Measurements from ENCODE around the gene SYNE2. TPM values are rescaled to one million over a fixed set of nuclear protein-coding genes. Genes with fewer than 3 reads are reported as not detected.
"Not testable (repeated sequence)": the region's sequence is repeated elsewhere in the genome, so short reads cannot be mapped to it uniquely, and the experiment has no call there.

The SYNE2 gene
- total and polyA plus RNA-seq, 9 donors: 29.1 to 66.9 (median 50.0) TPM

DNA sequence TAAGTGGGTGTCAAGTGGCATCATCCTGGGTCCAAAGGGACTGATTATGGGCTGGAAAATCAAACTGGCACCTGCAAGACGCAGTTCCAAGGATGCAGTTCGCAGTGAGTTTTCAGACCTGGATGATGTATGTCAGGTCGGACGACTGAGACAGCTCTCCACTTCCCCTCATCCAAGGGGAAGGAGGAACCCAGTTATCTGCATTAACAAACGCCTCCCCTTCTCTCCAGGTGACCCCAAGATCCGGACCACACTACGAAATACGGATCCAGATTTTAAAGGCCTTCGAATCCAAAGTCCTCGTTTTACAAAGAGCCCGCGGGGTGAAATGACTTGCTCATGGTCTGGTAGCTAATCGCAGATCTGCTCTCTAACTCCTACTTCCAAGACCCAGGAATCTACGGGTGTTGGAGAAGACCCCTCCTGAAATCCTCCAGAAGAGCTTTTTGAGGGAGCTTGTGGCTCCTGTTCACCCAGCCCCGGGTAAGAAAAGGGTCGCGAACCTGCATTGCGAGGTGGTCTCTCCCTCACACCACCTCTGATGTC lies 460 bp upstream of the SYNE2 start:
- H3K9me3 ChIP-seq (replicated peaks; ENCODE audit: control insufficient read depth, low read depth, low read length): no peaks in the 10 kb centered on the region
- 3% methylated on average over 12 of the region's 18 CpGs for WGBS (ENCODE audit: insufficient coverage)
- peaks cover 10% of the 10 kb centered on the region for H3K4me1 ChIP-seq (ENCODE audit: control insufficient read depth, insufficient read depth, low read length)
- peak overlapping the region; percentile 45 for H3K4me3 ChIP-seq (ENCODE audit: low read length)
- no peaks in the 10 kb centered on the region for H3K36me3 ChIP-seq (ENCODE audit: control insufficient read depth, insufficient read depth, low read length)
- H3K27me3 ChIP-seq (ENCODE audit: control insufficient read depth, insufficient read depth, low read length): no peaks in the 10 kb centered on the region
- peak overlapping the region; percentile 62 for H3K27ac ChIP-seq (ENCODE audit: low read length)
- no peak for DNase-seq

DNA sequence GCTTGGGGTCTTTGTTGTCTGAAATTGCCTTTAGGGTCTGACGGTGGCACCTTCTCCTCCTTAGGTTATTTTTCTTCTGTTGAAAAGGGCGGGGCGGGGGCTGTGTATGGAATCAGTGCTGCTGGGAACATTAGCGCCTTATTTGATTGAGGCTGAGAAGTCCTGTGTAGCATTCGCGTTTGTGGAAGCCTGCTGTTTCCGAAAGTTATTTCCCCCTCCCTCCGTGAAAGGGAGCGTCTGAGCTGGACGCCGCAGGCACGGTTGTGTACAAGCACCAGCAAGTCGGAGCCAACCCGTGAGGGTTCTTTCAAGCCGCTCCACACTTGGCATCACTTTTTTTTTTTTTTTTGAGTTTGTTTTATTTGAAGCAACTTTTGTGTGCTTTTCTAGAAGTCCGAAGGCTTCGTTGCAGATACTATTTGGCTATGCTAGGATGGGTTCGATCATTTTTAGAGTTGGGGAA lies 1.1 kb downstream of the SYNE2 start:
- peak overlapping the region; percentile 70 for H3K4me3 ChIP-seq (ENCODE audit: low read length)
- DNase-seq: peak; percentile 85
- H3K36me3 ChIP-seq (ENCODE audit: control insufficient read depth, insufficient read depth, low read length): no peaks in the 10 kb centered on the region
- peak overlapping the region; percentile 91 for H3K27ac ChIP-seq (ENCODE audit: low read length)
- peaks cover 10% of the 10 kb centered on the region for H3K4me1 ChIP-seq (ENCODE audit: control insufficient read depth, insufficient read depth, low read length)
- no peaks in the 10 kb centered on the region for H3K9me3 ChIP-seq (replicated peaks; ENCODE audit: control insufficient read depth, low read depth, low read length)
- 0% methylated on average over 3 of the region's 18 CpGs for WGBS (ENCODE audit: insufficient coverage)
- no peaks in the 10 kb centered on the region for H3K27me3 ChIP-seq (ENCODE audit: control insufficient read depth, insufficient read depth, low read length)

DNA sequence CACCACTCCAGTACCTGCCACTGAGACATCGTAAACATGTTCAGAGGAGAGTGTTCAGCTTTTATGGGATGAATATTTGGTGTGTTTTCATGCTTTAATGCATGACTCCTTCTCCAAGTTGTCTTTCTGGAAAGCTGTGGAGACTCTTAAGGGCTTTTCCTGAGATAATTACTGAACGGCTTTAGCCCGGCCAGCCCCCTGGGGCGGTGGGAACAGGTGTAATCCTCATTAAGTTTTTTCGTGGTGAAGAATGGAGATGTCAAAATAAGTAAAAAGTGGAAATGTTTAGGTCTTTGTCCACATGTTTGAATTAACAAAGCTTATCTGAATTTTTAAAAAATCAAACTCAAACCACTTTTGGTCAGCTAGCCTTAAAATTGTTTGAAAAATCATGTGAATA lies 1.5 kb downstream of the SYNE2 start:
- Histone ChIP-seq H3K27ac (ENCODE audit: low read length) (peak overlapping the region; percentile 91), H3K27me3 (ENCODE audit: control insufficient read depth, insufficient read depth, low read length) (no peaks in the 10 kb centered on the region), H3K9me3 (replicated peaks; ENCODE audit: control insufficient read depth, low read depth, low read length) (no peaks in the 10 kb centered on the region), H3K4me3 (ENCODE audit: low read length) (peak overlapping the region; percentile 70), H3K4me1 (ENCODE audit: control insufficient read depth, insufficient read depth, low read length) (peaks cover 10% of the 10 kb centered on the region), H3K36me3 (ENCODE audit: control insufficient read depth, insufficient read depth, low read length) (no peaks in the 10 kb centered on the region)
- DNase-seq: no peak
- WGBS (ENCODE audit: insufficient coverage): no CpG with 5 or more reads among the region's 5 CpGs

DNA sequence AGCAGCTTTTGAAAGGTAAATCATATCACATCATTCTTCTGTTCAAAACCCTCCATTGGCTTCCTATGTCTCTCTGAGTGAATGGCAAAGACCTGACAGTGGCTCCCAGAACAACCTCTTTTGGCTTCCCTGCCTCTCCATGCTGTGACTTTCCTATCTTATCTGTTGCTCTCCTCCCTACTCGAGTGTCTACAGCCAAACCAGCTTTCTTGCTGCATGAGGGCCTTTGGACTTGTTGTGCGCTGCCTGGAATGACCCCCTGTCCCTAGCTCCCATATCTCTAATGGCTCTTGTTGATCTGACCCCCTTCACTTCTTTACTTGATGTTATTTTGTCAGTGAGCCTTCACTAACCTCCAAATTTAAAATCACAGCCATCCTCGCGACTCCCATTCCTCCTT lies 2.5 kb downstream of the SYNE2 start:
- Histone ChIP-seq H3K4me3 (ENCODE audit: low read length) (no peak overlapping the region), H3K9me3 (replicated peaks; ENCODE audit: control insufficient read depth, low read depth, low read length) (no peaks in the 10 kb centered on the region), H3K4me1 (ENCODE audit: control insufficient read depth, insufficient read depth, low read length) (peaks cover 10% of the 10 kb centered on the region), H3K27ac (ENCODE audit: low read length) (no peak overlapping the region), H3K27me3 (ENCODE audit: control insufficient read depth, insufficient read depth, low read length) (no peaks in the 10 kb centered on the region), H3K36me3 (ENCODE audit: control insufficient read depth, insufficient read depth, low read length) (no peaks in the 10 kb centered on the region)
- WGBS (ENCODE audit: insufficient coverage): 85% methylated on average over 2 of the region's 4 CpGs
- no peak for DNase-seq

DNA sequence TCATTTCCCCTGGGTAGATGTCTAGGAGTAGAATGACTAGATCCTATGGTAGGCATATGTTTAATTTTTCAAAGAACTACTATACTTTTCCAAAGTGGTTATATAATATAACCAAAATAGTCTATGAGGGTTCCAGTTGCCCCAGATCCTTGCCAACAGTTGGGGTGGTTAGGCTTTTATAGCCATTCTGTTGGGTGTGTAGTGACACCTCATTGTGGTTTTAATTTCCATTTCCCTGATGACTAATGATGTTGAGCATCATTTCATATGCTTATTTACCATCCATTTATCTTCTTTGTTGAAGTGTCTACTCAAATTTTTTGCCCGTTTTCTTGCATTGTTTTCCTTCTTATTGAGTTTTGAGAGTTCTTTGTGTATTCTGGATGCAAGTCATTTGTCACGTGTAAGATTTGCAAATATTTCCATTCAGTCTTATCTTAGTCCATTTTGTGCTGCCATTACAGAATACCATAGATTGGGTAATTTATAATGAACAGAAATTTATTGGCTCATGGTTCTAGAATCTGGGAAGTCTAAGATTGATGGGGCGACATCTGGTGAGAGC lies 4.7 kb downstream of the SYNE2 start:
- H3K36me3 ChIP-seq (ENCODE audit: control insufficient read depth, insufficient read depth, low read length): no peaks in the 10 kb centered on the region
- peaks cover 5% of the 10 kb centered on the region for H3K4me1 ChIP-seq (ENCODE audit: control insufficient read depth, insufficient read depth, low read length)
- no peaks in the 10 kb centered on the region for H3K9me3 ChIP-seq (replicated peaks; ENCODE audit: control insufficient read depth, low read depth, low read length)
- no peaks in the 10 kb centered on the region for H3K27me3 ChIP-seq (ENCODE audit: control insufficient read depth, insufficient read depth, low read length)
- no peak overlapping the region for H3K27ac ChIP-seq (ENCODE audit: low read length)
- no peak overlapping the region for H3K4me3 ChIP-seq (ENCODE audit: low read length)
- DNase-seq: no peak
- no CpG with 5 or more reads among the region's 3 CpGs for WGBS (ENCODE audit: insufficient coverage)

DNA sequence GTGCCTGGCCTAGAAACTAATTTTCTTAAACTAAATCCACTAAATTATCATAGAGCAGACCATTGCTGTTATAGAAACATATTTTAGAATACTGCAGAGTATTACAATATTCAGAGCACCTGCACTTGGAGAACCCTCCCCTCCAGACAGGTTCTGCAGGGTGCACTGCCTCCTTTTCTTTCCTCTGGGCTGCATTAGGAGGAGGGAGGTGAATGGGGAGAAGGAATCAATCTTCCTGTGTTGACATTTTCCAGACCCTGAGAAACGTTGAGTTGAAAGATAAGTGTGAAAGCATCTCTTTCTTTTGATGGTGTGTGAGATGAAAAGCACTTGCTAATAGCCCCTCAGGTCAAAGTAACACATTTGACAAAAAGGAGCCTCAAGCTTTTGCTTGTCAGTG lies 7.3 kb downstream of the SYNE2 start:
- Histone ChIP-seq H3K4me3 (ENCODE audit: low read length) (no peak overlapping the region), H3K9me3 (replicated peaks; ENCODE audit: control insufficient read depth, low read depth, low read length) (no peaks in the 10 kb centered on the region), H3K27me3 (ENCODE audit: control insufficient read depth, insufficient read depth, low read length) (no peaks in the 10 kb centered on the region), H3K27ac (ENCODE audit: low read length) (no peak overlapping the region), H3K4me1 (ENCODE audit: control insufficient read depth, insufficient read depth, low read length) (peaks cover 2% of the 10 kb centered on the region), H3K36me3 (ENCODE audit: control insufficient read depth, insufficient read depth, low read length) (no peaks in the 10 kb centered on the region)
- DNase-seq: no peak
- 25% methylated on average over 1 of the region's 1 CpG for WGBS (ENCODE audit: insufficient coverage)

DNA sequence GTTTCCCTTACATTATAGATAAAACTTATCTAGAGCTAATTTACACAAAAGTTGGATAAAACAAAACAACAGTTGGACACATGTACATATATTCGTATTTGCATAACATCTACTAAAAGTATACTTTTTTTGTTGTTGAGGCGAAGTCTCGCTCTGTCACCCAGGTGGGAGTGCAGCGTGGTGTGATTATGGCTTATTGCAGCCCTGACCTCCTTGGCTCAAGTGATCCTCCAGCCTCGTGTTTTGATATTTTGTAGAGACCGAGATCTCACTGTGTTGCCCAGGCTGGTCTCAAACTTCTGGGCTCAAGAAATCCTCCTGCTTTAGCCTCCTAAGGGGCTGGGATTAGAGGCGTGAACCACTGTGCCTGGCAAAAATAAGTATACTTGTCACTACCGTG lies 9.4 kb downstream of the SYNE2 start:
- no peaks in the 10 kb centered on the region for H3K36me3 ChIP-seq (ENCODE audit: control insufficient read depth, insufficient read depth, low read length)
- H3K27me3 ChIP-seq (ENCODE audit: control insufficient read depth, insufficient read depth, low read length): no peaks in the 10 kb centered on the region
- H3K9me3 ChIP-seq (replicated peaks; ENCODE audit: control insufficient read depth, low read depth, low read length): no peaks in the 10 kb centered on the region
- WGBS (ENCODE audit: insufficient coverage): no CpG with 5 or more reads among the region's 8 CpGs
- peaks cover 2% of the 10 kb centered on the region for H3K4me1 ChIP-seq (ENCODE audit: control insufficient read depth, insufficient read depth, low read length)
- H3K27ac ChIP-seq (ENCODE audit: low read length): no peak overlapping the region
- DNase-seq: no peak
- H3K4me3 ChIP-seq (ENCODE audit: low read length): no peak overlapping the region

DNA sequence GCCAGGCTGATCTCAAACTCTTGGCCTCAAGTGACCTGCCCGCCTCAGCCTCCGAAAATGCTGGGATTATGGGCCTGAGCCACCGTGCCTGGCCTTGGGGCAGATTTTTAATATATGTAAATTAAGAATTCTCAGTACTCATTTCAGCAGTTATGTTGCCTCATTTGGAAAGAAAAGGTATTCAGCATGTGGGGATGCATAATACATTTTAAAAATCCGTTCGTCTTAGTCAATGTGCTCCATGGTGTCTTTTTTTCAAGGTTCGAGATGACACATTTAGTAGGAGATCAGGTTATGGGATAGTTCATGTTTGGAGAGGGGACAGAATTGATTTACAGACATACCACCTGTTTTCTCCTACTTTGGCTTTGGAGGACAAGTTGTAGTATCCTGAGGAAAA lies 10.2 kb downstream of the SYNE2 start:
- no peak overlapping the region for H3K27ac ChIP-seq (ENCODE audit: low read length)
- peaks cover 2% of the 10 kb centered on the region for H3K4me1 ChIP-seq (ENCODE audit: control insufficient read depth, insufficient read depth, low read length)
- no peaks in the 10 kb centered on the region for H3K9me3 ChIP-seq (replicated peaks; ENCODE audit: control insufficient read depth, low read depth, low read length)
- no peaks in the 10 kb centered on the region for H3K36me3 ChIP-seq (ENCODE audit: control insufficient read depth, insufficient read depth, low read length)
- WGBS (ENCODE audit: insufficient coverage): 100% methylated on average over 1 of the region's 6 CpGs
- no peaks in the 10 kb centered on the region for H3K27me3 ChIP-seq (ENCODE audit: control insufficient read depth, insufficient read depth, low read length)
- no peak overlapping the region for H3K4me3 ChIP-seq (ENCODE audit: low read length)
- no peak for DNase-seq

DNA sequence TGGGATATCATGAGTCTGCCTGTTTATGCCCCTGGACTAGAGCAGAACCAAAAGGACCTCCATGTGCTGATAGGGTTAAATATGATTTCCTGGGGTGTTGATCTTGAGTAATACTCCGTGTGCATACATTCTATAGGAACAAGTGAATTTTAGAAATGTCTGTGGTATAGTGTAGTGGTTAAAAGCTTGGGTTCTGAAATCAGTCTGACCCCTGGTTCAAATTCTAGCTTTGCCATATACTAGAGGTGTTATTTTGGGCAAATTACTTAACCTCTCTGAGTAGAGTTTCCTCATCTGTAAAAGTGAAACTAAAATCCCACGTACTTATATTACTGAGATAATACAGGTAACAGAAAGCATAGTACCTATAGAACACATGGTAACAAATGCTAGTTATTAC lies 12.0 kb downstream of the SYNE2 start:
- DNase-seq; H3K9me3 ChIP-seq (replicated peaks; ENCODE audit: control insufficient read depth, low read depth, low read length); H3K36me3 ChIP-seq (ENCODE audit: control insufficient read depth, insufficient read depth, low read length); H3K27ac ChIP-seq (ENCODE audit: low read length); H3K27me3 ChIP-seq (ENCODE audit: control insufficient read depth, insufficient read depth, low read length); H3K4me3 ChIP-seq (ENCODE audit: low read length); H3K4me1 ChIP-seq (ENCODE audit: control insufficient read depth, insufficient read depth, low read length): not testable (repeated sequence)
- WGBS (ENCODE audit: insufficient coverage): no CpG with 5 or more reads among the region's 2 CpGs

DNA sequence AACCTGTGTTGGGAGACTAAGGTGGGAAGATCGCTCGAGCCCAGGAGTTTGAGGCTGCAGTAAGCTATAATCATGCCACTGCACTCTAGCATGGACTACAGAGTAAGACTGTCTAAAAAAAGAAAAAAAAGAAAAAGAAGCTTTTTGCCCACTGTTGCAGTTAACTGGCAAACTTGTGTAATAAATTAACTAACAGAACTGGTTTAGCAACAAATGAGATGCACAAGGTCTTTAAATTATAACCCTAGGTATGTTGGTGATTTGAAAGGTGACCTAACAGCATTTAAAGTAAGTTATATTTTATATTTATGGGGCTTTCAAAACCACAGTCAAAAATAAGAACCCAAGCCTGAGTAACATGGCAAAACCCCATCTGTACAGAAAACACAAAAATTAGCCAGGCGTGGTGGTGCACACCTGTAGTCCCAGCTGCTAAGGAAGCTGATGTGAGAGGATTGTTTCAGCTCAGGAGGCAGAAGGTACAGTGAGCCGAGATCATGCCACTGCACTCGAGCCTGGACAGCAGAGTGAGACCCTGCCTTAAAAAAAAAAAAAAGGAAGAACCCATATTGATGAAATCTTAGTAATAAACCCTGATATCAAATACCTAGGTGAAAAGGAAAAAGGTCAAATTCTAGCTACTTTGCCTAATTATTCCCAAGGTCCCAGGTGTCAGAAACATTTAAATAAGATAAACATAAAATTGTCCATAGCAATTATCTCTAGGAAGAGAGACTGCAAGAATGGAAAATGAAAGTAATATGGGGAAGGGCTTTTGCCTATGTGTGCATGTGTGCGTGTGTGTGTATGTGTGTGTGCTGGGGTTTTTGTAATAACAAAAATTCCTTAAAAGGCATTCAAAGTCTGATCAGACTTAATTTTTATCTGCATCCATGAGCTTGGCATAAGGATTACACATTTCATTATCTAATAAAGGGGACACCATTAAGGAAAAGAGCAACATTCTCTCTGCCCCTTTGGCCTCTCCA lies 15.4 kb downstream of the SYNE2 start:
- no peaks in the 10 kb centered on the region for H3K27me3 ChIP-seq (ENCODE audit: control insufficient read depth, insufficient read depth, low read length)
- peak; percentile 46 for DNase-seq
- H3K4me3 ChIP-seq (ENCODE audit: low read length): no peak overlapping the region
- WGBS (ENCODE audit: insufficient coverage): no CpG with 5 or more reads among the region's 6 CpGs
- no peaks in the 10 kb centered on the region for H3K4me1 ChIP-seq (ENCODE audit: control insufficient read depth, insufficient read depth, low read length)
- no peak overlapping the region for H3K27ac ChIP-seq (ENCODE audit: low read length)
- no peaks in the 10 kb centered on the region for H3K9me3 ChIP-seq (replicated peaks; ENCODE audit: control insufficient read depth, low read depth, low read length)
- H3K36me3 ChIP-seq (ENCODE audit: control insufficient read depth, insufficient read depth, low read length): no peaks in the 10 kb centered on the region

All from muscle of leg (tissue), 11 donors.